SU-DHL-6 (cell line): Measurements from ENCODE around the gene TMEM238L.

ENCODE experiments used
- CTCF ChIP-seq: fragments of 200-600 bp; sonication (generic); IDR thresholded peaks from one replicate; pipeline ENCODE4 v1.5.1; 2017; ENCODE audit warnings: antibody characterized with exemption, mild to moderate bottlenecking, low read length, moderate library complexity; ENCODE audit not compliant: insufficient read depth, poor library complexity, severe bottlenecking
- EZH2phosphoT487 ChIP-seq: fragments of 200-600 bp; sonication (generic), shearing (Covaris generic); conservative IDR thresholded peaks from 2 replicates; pipeline ENCODE4 v1.6.1; 2018; ENCODE audit warnings: mild to moderate bottlenecking, antibody characterized with exemption, low read length, moderate library complexity, mixed read lengths

GRCh38 chr17:10779609-10780008 lies 24.3 kb downstream of the TMEM238L start:
- no peak for TF ChIP-seq CTCF
- no peak for TF ChIP-seq EZH2phosphoT487
